Left lung (tissue), 10 donors: ENCODE measurements around the gene CD4. TPM values are rescaled to one million over a fixed set of nuclear protein-coding genes. Genes with fewer than 3 reads are reported as not detected.
"Not testable (repeated sequence)": the region's sequence is repeated elsewhere in the genome, so short reads cannot be mapped to it uniquely, and the experiment has no call there.

Source experiments
- ATAC-seq: fragments of 200-7000 bp; cut with Tn5 transposase; one replicate; pipeline ENCODE4 v1.9.1; 2020; ENCODE audit warnings: moderate library complexity
- DNase-seq, 4 donors: peaks; one replicate each; pipeline ENCODE4 v3.0.0-alpha.2; 2013 to 2020
- H3K27ac ChIP-seq, 2 donors: fragments of 200-600 bp; sonication (generic) in 1 of 2; one replicate each; pipeline versions ENCODE4 v1.5.0 to v1.8.0; 2020 to 2021
- H3K27me3 ChIP-seq, 2 donors: fragments of 200-600 bp; sonication (generic) in 1 of 2; one replicate each; pipeline versions ENCODE4 v1.5.0 to v1.8.0; 2020 to 2021
- H3K36me3 ChIP-seq, 2 donors: fragments of 200-600 bp; sonication (generic) in 1 of 2; one replicate each; pipeline versions ENCODE4 v1.5.0 to v1.8.0; 2020 to 2021
- H3K4me1 ChIP-seq, 2 donors: fragments of 200-600 bp; one replicate each; pipeline ENCODE4 v1.8.0; 2021
- H3K4me3 ChIP-seq, 2 donors: fragments of 200-600 bp; sonication (generic) in 1 of 2; one replicate each; pipeline versions ENCODE4 v1.5.0 to v1.8.0; 2020 to 2021; ENCODE audit warnings: mild to moderate bottlenecking in 1 of 2
- H3K9me3 ChIP-seq, 2 donors: fragments of 200-600 bp; sonication (generic) in 1 of 2; one replicate each; pipeline versions ENCODE4 v1.5.0 to v1.8.0; 2020 to 2021
- intact Hi-C, 2 donors: fragments of 100-400 bp; cut with DNase I; formaldehyde crosslinking; loops; one replicate each; pipeline versions ENCODE4 v1.11.2 to v1.14.2; 2022
- polyA plus RNA-seq, 6 donors: library from polyadenylated mRNA; unstranded; fragments of 120-200 nt; gene quantifications; one replicate each; pipeline ENCODE4 v1.2.1, GENCODE V29; 2013; ENCODE audit not compliant: insufficient read length in 6 of 6
- total RNA-seq, 2 donors: library from RNA; stranded (reverse); fragmentation: NEBNext Ultra II Directional; extraction: Animal tissue kit (Norgen Biotek cat#: 25700); gene quantifications; one replicate each; pipeline ENCODE4 v1.2.1, GENCODE V29; 2021
- TF ChIP-seq, protein P1 (sequence below), 2 donors: fragments of 200-600 bp; sonication (generic) in 1 of 2; IDR thresholded peaks; one replicate each; pipeline versions ENCODE4 v1.5.0 to v1.8.0; 2021; ENCODE audit warnings: antibody characterized with exemption in 2 of 2
- donor health status: DM: no; HTN: yes; CAD: no.
- donor health status: DM: no; HTN: no; CAD: no.

CD4 gene
- total and polyA plus RNA-seq, 8 donors: 64.5 to 97.8 (median 92.9) TPM

DNA sequence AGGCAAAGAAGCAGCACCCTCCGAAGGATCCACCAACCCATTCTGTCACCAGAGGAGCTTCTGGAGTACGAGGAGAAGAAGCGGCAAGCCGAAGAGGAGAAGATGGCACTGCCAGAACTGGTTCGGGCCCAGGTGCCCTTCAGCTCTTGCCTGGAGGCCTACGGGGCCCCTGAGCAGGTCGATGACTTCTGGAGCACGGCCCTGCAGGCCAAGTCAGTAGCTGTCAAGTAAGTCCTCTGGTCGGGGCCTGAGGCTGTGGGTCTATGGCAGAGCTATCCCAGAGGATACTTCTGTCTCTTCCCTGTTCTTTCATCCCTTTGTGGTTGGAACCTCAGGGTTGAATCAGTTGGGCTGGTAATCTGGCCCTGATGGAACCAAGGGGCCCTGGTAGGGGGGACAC is 72.1 kb downstream of the CD4 start:
- H3K9me3 ChIP-seq: no peaks in the 10 kb centered on the region
- DNase-seq (no peak), ATAC-seq (no peak)
- TF ChIP-seq, protein P1, sequence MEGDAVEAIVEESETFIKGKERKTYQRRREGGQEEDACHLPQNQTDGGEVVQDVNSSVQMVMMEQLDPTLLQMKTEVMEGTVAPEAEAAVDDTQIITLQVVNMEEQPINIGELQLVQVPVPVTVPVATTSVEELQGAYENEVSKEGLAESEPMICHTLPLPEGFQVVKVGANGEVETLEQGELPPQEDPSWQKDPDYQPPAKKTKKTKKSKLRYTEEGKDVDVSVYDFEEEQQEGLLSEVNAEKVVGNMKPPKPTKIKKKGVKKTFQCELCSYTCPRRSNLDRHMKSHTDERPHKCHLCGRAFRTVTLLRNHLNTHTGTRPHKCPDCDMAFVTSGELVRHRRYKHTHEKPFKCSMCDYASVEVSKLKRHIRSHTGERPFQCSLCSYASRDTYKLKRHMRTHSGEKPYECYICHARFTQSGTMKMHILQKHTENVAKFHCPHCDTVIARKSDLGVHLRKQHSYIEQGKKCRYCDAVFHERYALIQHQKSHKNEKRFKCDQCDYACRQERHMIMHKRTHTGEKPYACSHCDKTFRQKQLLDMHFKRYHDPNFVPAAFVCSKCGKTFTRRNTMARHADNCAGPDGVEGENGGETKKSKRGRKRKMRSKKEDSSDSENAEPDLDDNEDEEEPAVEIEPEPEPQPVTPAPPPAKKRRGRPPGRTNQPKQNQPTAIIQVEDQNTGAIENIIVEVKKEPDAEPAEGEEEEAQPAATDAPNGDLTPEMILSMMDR (IDR thresholded peaks at IDR 0.05): no peak
- peaks cover 0 to 1% of the 10 kb centered on the region in 2 donors for H3K4me1 ChIP-seq
- peaks cover 0 to 99% of the 10 kb centered on the region in 2 donors for H3K36me3 ChIP-seq
- intact Hi-C loops: no loop called here
- no peak overlapping the region for H3K4me3 ChIP-seq
- no peaks in the 10 kb centered on the region for H3K27me3 ChIP-seq
- H3K27ac ChIP-seq: no peak overlapping the region

DNA sequence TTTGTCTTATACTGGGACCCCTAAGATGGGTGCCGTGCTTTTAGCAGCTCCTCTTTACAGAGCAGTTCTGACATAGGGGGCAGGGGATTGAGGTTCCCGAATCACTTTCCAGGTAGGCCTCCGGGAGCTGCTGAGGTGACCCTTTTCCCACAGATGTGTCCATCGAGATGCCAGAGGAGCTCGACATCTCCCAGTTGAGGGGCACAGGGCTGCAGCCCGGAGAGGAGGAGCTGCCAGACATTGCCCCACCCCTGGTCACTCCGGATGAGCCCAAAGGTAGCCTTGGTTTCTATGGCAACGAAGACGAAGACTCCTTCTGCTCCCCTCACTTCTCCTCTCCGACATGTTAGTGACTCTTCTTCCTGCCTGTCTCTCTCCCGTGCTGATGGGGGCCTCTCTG is 73.7 kb downstream of the CD4 start:
- H3K27ac ChIP-seq: no peak overlapping the region
- ATAC-seq: no peak
- H3K27me3 ChIP-seq: no peaks in the 10 kb centered on the region
- no peaks in the 10 kb centered on the region for H3K9me3 ChIP-seq
- peaks cover 3 to 9% of the 10 kb centered on the region in 2 donors for H3K4me1 ChIP-seq
- no peak overlapping the region for H3K4me3 ChIP-seq
- intact Hi-C loops: no loop called here
- H3K36me3 ChIP-seq: peaks cover 0 to 82% of the 10 kb centered on the region in 2 donors
- DNase-seq: no peak
- TF ChIP-seq, protein P1 (IDR thresholded peaks at IDR 0.05): no peak

DNA sequence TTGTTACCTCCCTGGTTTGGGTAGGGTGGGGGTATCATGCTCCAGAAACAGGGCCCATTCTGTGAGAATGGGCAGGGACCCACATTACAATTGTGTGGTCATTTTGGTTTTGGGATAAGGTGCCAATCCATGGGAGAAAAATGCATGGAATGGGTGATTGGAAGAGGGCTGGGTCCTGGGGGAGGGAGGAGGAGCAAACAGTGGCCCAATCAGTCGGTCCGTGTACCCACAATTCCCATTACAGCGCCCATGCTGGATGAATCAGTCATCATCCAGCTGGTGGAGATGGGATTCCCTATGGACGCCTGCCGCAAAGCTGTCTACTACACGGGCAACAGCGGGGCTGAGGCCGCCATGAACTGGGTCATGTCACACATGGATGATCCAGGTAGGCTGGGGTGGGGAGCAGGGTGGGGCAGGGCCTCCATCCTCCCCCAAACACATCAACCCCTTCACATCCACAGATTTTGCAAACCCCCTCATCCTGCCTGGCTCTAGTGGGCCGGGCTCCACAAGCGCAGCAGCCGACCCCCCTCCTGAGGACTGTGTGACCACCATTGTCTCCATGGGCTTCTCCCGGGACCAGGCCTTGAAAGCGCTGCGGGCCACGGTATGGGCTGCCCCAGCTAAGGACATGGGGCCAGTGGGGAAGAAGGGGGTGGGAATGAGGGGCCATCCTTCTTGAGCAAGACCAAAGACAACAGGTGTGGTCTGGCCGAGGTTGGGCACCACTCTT is 74.4 kb downstream of the CD4 start:
- TF ChIP-seq, protein P1 (IDR thresholded peaks at IDR 0.05): no peak
- no peak for ATAC-seq
- DNase-seq: no peak
- H3K4me1 ChIP-seq: peaks cover 8 to 14% of the 10 kb centered on the region in 2 donors
- peaks cover 0 to 75% of the 10 kb centered on the region in 2 donors for H3K36me3 ChIP-seq
- no peak overlapping the region for H3K27ac ChIP-seq
- no peaks in the 10 kb centered on the region for H3K27me3 ChIP-seq
- intact Hi-C loops: no loop called here
- no peak overlapping the region for H3K4me3 ChIP-seq
- H3K9me3 ChIP-seq: no peaks in the 10 kb centered on the region

DNA sequence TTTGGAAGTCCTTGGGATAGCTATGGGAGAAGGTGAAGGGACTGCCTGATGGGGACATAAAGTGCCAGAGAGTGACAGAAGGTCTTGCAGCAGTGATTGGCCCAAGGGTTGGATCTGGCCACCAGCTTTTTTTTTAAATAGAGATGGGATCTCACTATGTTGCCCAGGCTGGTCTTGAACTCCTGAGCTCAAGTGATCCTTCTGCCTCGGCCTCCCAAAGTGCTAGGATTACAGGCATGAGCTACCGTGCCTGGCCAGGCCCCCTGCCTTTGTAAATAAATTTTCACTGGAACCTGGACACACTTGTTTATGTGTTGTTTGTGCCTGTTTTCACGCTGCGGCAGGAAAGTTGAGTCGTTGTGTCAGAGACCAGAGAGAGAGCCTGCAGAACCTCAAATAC is 76.0 kb downstream of the CD4 start:
- peaks cover 19 to 30% of the 10 kb centered on the region in 2 donors for H3K4me1 ChIP-seq
- H3K9me3 ChIP-seq, H3K27me3 ChIP-seq, H3K27ac ChIP-seq, H3K4me3 ChIP-seq, intact Hi-C loops, ATAC-seq, DNase-seq: not testable (repeated sequence)
- peaks cover 0 to 69% of the 10 kb centered on the region in 2 donors for H3K36me3 ChIP-seq

DNA sequence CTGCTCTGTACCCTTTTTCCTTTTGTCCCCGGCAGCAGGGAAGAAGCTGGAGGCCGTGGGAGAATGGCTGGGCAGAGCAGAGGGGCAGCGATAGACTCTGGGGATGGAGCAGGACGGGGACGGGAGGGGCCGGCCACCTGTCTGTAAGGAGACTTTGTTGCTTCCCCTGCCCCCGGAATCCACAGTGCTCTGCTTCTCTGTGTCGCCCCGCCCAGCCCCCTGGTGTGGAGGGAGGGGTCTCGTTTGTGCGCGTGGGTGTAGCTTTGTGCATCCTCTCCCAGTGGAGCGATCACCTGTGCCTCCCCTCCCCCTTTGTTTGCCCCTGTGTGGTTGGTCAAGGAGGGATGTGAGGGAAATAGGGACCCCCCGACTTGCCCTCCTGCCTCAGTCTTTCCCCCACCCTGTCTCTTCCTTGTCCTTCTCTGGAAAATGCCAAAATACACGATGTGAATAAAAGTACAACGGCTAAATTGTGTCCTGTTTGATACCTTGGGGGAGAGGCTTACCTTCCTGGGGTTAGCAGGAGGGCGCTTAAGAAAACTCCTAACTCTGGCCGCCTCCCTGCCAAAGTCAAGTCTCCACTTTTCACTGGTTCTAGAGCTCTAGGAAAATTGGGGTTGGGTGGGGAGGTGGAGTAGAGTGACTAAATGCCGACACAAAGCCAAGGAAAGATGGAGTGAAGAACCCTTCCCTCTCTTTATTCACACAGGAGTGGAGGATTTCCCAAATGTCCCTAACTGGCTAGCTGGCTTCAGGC is 77.0 kb downstream of the CD4 start:
- Histone ChIP-seq H3K27me3 (no peaks in the 10 kb centered on the region), H3K4me1 (peaks cover 22 to 40% of the 10 kb centered on the region in 2 donors), H3K27ac (peak overlapping the region; percentile 95 to 96), H3K9me3 (no peaks in the 10 kb centered on the region), H3K36me3 (peaks cover 0 to 69% of the 10 kb centered on the region in 2 donors), H3K4me3 (peak overlapping the region in 1 of 2 donors; percentile 100)
- intact Hi-C loops: no loop called here
- DNase-seq (no peak), ATAC-seq (no peak)
- TF ChIP-seq, protein P1 (IDR thresholded peaks at IDR 0.05): no peak
